HG03139 (cell line): ENCODE measurements around the gene PPP1R1B.

Experiments
- ATAC-seq: cut with Tn5 transposase; IDR thresholded peaks from one replicate; pipeline ENCODE4 v1.9.1; 2021; ENCODE audit not compliant: unreplicated experiment

Gene PPP1R1B

GRCh38 chr17:39651923-39652586, 25.3 kb downstream of the PPP1R1B start:
- ATAC-seq = no peak

GRCh38 chr17:39652587-39653315, 26.0 kb downstream of the PPP1R1B start:
- no peak for ATAC-seq

GRCh38 chr17:39653316-39653661, 26.5 kb downstream of the PPP1R1B start:
- ATAC-seq = no peak

GRCh38 chr17:39653662-39654331, 27.0 kb downstream of the PPP1R1B start:
- no peak for ATAC-seq

- ATAC-seq = no peak
Observed at GRCh38 chr17:39655105-39655504, 28.4 kb downstream of the PPP1R1B start.

- no peak for ATAC-seq
Observed at GRCh38 chr17:39658346-39658745, 31.6 kb downstream of the PPP1R1B start.

- no peak for ATAC-seq
Observed at GRCh38 chr17:39658760-39659159, 32.0 kb downstream of the PPP1R1B start.

GRCh38 chr17:39659279-39660010, 32.7 kb downstream of the PPP1R1B start:
- no peak for ATAC-seq

- ATAC-seq = no peak
Observed at GRCh38 chr17:39660011-39660360, 33.2 kb downstream of the PPP1R1B start.

GRCh38 chr17:39660397-39661385, 33.9 kb downstream of the PPP1R1B start:
- ATAC-seq = no peak

- ATAC-seq = no peak
Observed at GRCh38 chr17:39661744-39662541, 35.2 kb downstream of the PPP1R1B start.

GRCh38 chr17:39662551-39663339, 36.0 kb downstream of the PPP1R1B start:
- ATAC-seq = no peak

GRCh38 chr17:39663340-39663687, 36.6 kb downstream of the PPP1R1B start:
- ATAC-seq = no peak

- ATAC-seq = no peak
Observed at GRCh38 chr17:39663688-39664580, 37.2 kb downstream of the PPP1R1B start.

- no peak for ATAC-seq
Observed at GRCh38 chr17:39664581-39665561, 38.1 kb downstream of the PPP1R1B start, which contains the start of gene TCAP. Gene TCAP, plus strand, starts transcription at chr17:39665349. Its CDS starts 11 bp downstream, at chr17:39665360.

- ATAC-seq = no peak
Observed at GRCh38 chr17:39665642-39666224, 39.0 kb downstream of the PPP1R1B start.
